Sigmoid colon (tissue), 7 donors: ENCODE data around the gene PCNT. TPM values are rescaled to one million over a fixed set of nuclear protein-coding genes. Genes with fewer than 3 reads are reported as not detected.

Experiments
- DNase-seq: peaks from one replicate; pipeline ENCODE4 v3.0.0-alpha.2; 2019
- H3K27ac ChIP-seq, 4 donors: fragments of 200-600 bp; sonication (generic); one replicate each; pipeline ENCODE4 v1.5.1; 2016 to 2019; ENCODE audit warnings: mild to moderate bottlenecking in 1 of 4
- H3K27me3 ChIP-seq, 3 donors: fragments of 200-600 bp; sonication (generic); one replicate each; pipeline ENCODE4 v1.5.1; 2019; ENCODE audit warnings: mild to moderate bottlenecking in 1 of 3
- H3K36me3 ChIP-seq, 4 donors: fragments of 200-600 bp; sonication (generic); one replicate each; pipeline ENCODE4 v1.5.1; 2016 to 2019
- H3K4me1 ChIP-seq, 4 donors: fragments of 200-600 bp; sonication (generic); one replicate each; pipeline ENCODE4 v1.5.1; 2017 to 2019
- H3K4me3 ChIP-seq, 4 donors: fragments of 200-600 bp; sonication (generic); one replicate each; pipeline ENCODE4 v1.5.1; 2017 to 2019; ENCODE audit warnings: mild to moderate bottlenecking in 2 of 4, moderate library complexity in 1 of 4
- H3K9me3 ChIP-seq, 4 donors: fragments of 200-600 bp in 3 of 4; sonication (generic) in 3 of 4; one replicate each; pipeline versions ENCODE4 v1.5.1 to v1.6.1; 2013 to 2019
- CTCF ChIP-seq, 4 experiments: fragments of 450-650 bp in 3 of 4; fragments of 200-600 bp in 1 of 4; IDR thresholded peaks; one replicate each; pipeline ENCODE4 v1.5.1; 2016 to 2019; ENCODE audit warnings: antibody characterized with exemption in 4 of 4, mild to moderate bottlenecking in 3 of 4, moderate library complexity in 2 of 4
- EP300 ChIP-seq, 4 donors: sonication (generic); formaldehyde crosslinking; IDR thresholded peaks; one replicate each; pipeline ENCODE4 v1.6.1; 2017; ENCODE audit warnings: antibody characterized with exemption in 4 of 4
- POLR2A ChIP-seq, 2 donors: fragments of 450-650 bp; IDR thresholded peaks; one replicate each; pipeline ENCODE4 v1.6.1; 2016; ENCODE audit warnings: antibody characterized with exemption in 2 of 2, mild to moderate bottlenecking in 2 of 2, moderate library complexity in 2 of 2
- POLR2AphosphoS5 ChIP-seq, 4 donors: sonication (generic); formaldehyde crosslinking; IDR thresholded peaks; one replicate each; pipeline ENCODE4 v1.6.1; 2017; ENCODE audit warnings: antibody characterized with exemption in 4 of 4
- WGBS, 2 donors: extraction: QIAGEN DNeasy Blood & Tissue Kit; methylation state at CpG; one replicate each; pipeline ENCODE4 v1.1.7; 2013; 5-methylcytosine and 5-hydroxymethylcytosine counted together
- intact Hi-C: fragments of 100-400 bp; cut with DNase I; formaldehyde crosslinking; loops from one replicate; pipeline ENCODE4 v1.15.1; 2023
- polyA plus RNA-seq, 3 donors: library from polyadenylated mRNA; stranded (reverse); fragments of 200-250 nt; gene quantifications; one replicate each; pipeline ENCODE4 v1.2.3, GENCODE V29; 2013
- total RNA-seq, 4 donors: library from RNA; depleted of rRNA; stranded (reverse); fragments of >200 nt; gene quantifications; one replicate each; pipeline ENCODE4 v1.1.0, GENCODE V29; 2016
- donor health status: healthy with polysubstance abuse.
- donor health status: Bipolar disorder and iron deficiency.
- donor health status: healthy.

The PCNT gene
- total and polyA plus RNA-seq, 7 donors = 6.0 to 49.6 (median 18.5) TPM

- Histone ChIP-seq H3K27ac (no peak overlapping the region), H3K9me3 (no peaks in the 10 kb centered on the region), H3K4me1 (peaks cover 0 to 6% (median 2%) of the 10 kb centered on the region in 4 donors), H3K4me3 (no peak overlapping the region), H3K36me3 (peaks cover 12 to 82% (median 34%) of the 10 kb centered on the region in 4 donors), H3K27me3 (no peaks in the 10 kb centered on the region)
- 96% methylated on average over 21 of the region's 21 CpGs for WGBS, 2 donors
- TF ChIP-seq POLR2AphosphoS5 (IDR thresholded peaks at IDR 0.05) = no peak
- no peak for TF ChIP-seq POLR2A (IDR thresholded peaks at IDR 0.05)
- no peak for TF ChIP-seq CTCF (IDR thresholded peaks at IDR 0.05)
- no peak for TF ChIP-seq EP300 (IDR thresholded peaks at IDR 0.05)
- DNase-seq = no peak
- intact Hi-C loops = no loop called here
Measured at GRCh38 chr21:46397211-46397905, 73.4 kb downstream of the PCNT start.

- intact Hi-C loops = no loop called here
- TF ChIP-seq POLR2A (IDR thresholded peaks at IDR 0.05) (no peak), EP300 (IDR thresholded peaks at IDR 0.05) (no peak), POLR2AphosphoS5 (IDR thresholded peaks at IDR 0.05) (no peak), CTCF (IDR thresholded peaks at IDR 0.05) (no peak)
- 96 to 97% methylated on average over 22 of the region's 22 CpGs for WGBS, 2 donors
- H3K4me3 ChIP-seq = no peak overlapping the region
- peaks cover 19 to 84% (median 38%) of the 10 kb centered on the region in 4 donors for H3K36me3 ChIP-seq
- no peaks in the 10 kb centered on the region for H3K9me3 ChIP-seq
- peaks cover 0 to 5% (median 2%) of the 10 kb centered on the region in 4 donors for H3K4me1 ChIP-seq
- no peak overlapping the region for H3K27ac ChIP-seq
- no peaks in the 10 kb centered on the region for H3K27me3 ChIP-seq
- DNase-seq = no peak
Measured at GRCh38 chr21:46397993-46398392, 74.0 kb downstream of the PCNT start.

- TF ChIP-seq EP300 (IDR thresholded peaks at IDR 0.05) (no peak), CTCF (IDR thresholded peaks at IDR 0.05) (no peak), POLR2AphosphoS5 (IDR thresholded peaks at IDR 0.05) (no peak), POLR2A (IDR thresholded peaks at IDR 0.05) (no peak)
- intact Hi-C loops = no loop called here
- Histone ChIP-seq H3K4me3 (no peak overlapping the region), H3K9me3 (no peaks in the 10 kb centered on the region), H3K4me1 (no peaks in the 10 kb centered on the region), H3K27me3 (no peaks in the 10 kb centered on the region), H3K36me3 (peaks cover 19 to 78% (median 38%) of the 10 kb centered on the region in 4 donors), H3K27ac (no peak overlapping the region)
- no peak for DNase-seq
- WGBS, 2 donors = 100% methylated on average over 1 of the region's 1 CpG
Measured at GRCh38 chr21:46399129-46399528, 75.2 kb downstream of the PCNT start.

- Histone ChIP-seq H3K4me3 (no peak overlapping the region), H3K9me3 (no peaks in the 10 kb centered on the region), H3K27me3 (no peaks in the 10 kb centered on the region), H3K27ac (no peak overlapping the region), H3K4me1 (no peaks in the 10 kb centered on the region), H3K36me3 (peaks cover 19 to 77% (median 38%) of the 10 kb centered on the region in 4 donors)
- TF ChIP-seq POLR2A (IDR thresholded peaks at IDR 0.05) (no peak), POLR2AphosphoS5 (IDR thresholded peaks at IDR 0.05) (no peak), CTCF (IDR thresholded peaks at IDR 0.05) (no peak), EP300 (IDR thresholded peaks at IDR 0.05) (no peak)
- 44 to 81% methylated on average over 10 of the region's 10 CpGs for WGBS, 2 donors
- intact Hi-C loops = no loop called here
- DNase-seq = no peak
Measured at GRCh38 chr21:46399686-46400085, 75.7 kb downstream of the PCNT start.
